ENCODE measurements around the gene PSAT1.

The PSAT1 gene

GRCh38 chr9:78296893-78297671 is at the start of gene PSAT1:
TSS of gene PSAT1 (plus strand) at chr9:78297125. CDS start at chr9:78297211, 86 bp downstream.
- Mint-ChIP-seq H3K27me3 (ENCODE audit: low read depth, poor library complexity) (no peaks in the 10 kb centered on the region), H3K27ac (peak within 1 kb of the TSS; percentile 96), H3K4me3 (peak within 1 kb of the TSS; percentile 95), H3K36me3 (ENCODE audit: low read depth) (peaks cover 25% of the 10 kb centered on the region), H3K9me3 (no peaks in the 10 kb centered on the region), H3K4me1 (peaks cover 40% of the 10 kb centered on the region)
- DNase-seq: peak; percentile 89
- no peak for TF ChIP-seq CTCF (IDR thresholded peaks at IDR 0.05)

- Mint-ChIP-seq H3K27ac (no peak overlapping the region), H3K4me3 (no peak overlapping the region), H3K36me3 (ENCODE audit: low read depth) (peaks cover 59% of the 10 kb centered on the region), H3K9me3 (no peaks in the 10 kb centered on the region), H3K4me1 (no peaks in the 10 kb centered on the region), H3K27me3 (ENCODE audit: low read depth, poor library complexity) (no peaks in the 10 kb centered on the region)
- no peak for TF ChIP-seq CTCF (IDR thresholded peaks at IDR 0.05)
- no peak for DNase-seq
These were observed 48.3 kb upstream of the PSAT1 start for GRCh38 chr9:78248635-78249034.

GRCh38 chr9:78249542-78249941 is 47.4 kb upstream of the PSAT1 start:
- DNase-seq: no peak
- no peak for TF ChIP-seq CTCF (IDR thresholded peaks at IDR 0.05)
- H3K4me1 Mint-ChIP-seq: no peaks in the 10 kb centered on the region
- no peaks in the 10 kb centered on the region for H3K9me3 Mint-ChIP-seq
- H3K4me3 Mint-ChIP-seq: no peak overlapping the region
- no peaks in the 10 kb centered on the region for H3K27me3 Mint-ChIP-seq (ENCODE audit: low read depth, poor library complexity)
- no peak overlapping the region for H3K27ac Mint-ChIP-seq
- peaks cover 62% of the 10 kb centered on the region for H3K36me3 Mint-ChIP-seq (ENCODE audit: low read depth)

GRCh38 chr9:78252616-78253015 is 44.3 kb upstream of the PSAT1 start:
- Mint-ChIP-seq H3K36me3 (ENCODE audit: low read depth) (peaks cover 59% of the 10 kb centered on the region), H3K4me3 (no peak overlapping the region), H3K27me3 (ENCODE audit: low read depth, poor library complexity) (no peaks in the 10 kb centered on the region), H3K27ac (no peak overlapping the region), H3K4me1 (no peaks in the 10 kb centered on the region), H3K9me3 (no peaks in the 10 kb centered on the region)
- TF ChIP-seq CTCF (IDR thresholded peaks at IDR 0.05): no peak
- DNase-seq: no peak

GRCh38 chr9:78253285-78253684 is 43.6 kb upstream of the PSAT1 start:
- Mint-ChIP-seq H3K4me1 (no peaks in the 10 kb centered on the region), H3K4me3 (no peak overlapping the region), H3K9me3 (no peaks in the 10 kb centered on the region), H3K36me3 (ENCODE audit: low read depth) (peaks cover 53% of the 10 kb centered on the region), H3K27ac (no peak overlapping the region), H3K27me3 (ENCODE audit: low read depth, poor library complexity) (no peaks in the 10 kb centered on the region)
- DNase-seq: no peak
- no peak for TF ChIP-seq CTCF (IDR thresholded peaks at IDR 0.05)
